ENCODE data around the gene GPRC5B.

GRCh38 chr16:19859603-19860002, 25.0 kb downstream of the GPRC5B start:
- TF ChIP-seq, protein P1, sequence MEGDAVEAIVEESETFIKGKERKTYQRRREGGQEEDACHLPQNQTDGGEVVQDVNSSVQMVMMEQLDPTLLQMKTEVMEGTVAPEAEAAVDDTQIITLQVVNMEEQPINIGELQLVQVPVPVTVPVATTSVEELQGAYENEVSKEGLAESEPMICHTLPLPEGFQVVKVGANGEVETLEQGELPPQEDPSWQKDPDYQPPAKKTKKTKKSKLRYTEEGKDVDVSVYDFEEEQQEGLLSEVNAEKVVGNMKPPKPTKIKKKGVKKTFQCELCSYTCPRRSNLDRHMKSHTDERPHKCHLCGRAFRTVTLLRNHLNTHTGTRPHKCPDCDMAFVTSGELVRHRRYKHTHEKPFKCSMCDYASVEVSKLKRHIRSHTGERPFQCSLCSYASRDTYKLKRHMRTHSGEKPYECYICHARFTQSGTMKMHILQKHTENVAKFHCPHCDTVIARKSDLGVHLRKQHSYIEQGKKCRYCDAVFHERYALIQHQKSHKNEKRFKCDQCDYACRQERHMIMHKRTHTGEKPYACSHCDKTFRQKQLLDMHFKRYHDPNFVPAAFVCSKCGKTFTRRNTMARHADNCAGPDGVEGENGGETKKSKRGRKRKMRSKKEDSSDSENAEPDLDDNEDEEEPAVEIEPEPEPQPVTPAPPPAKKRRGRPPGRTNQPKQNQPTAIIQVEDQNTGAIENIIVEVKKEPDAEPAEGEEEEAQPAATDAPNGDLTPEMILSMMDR (conservative IDR thresholded peaks at IDR 0.05 in 1 of 2, IDR thresholded peaks at IDR 0.05 in 1 of 2; ENCODE audit: low read depth in 1 of 2, low read length in 2 of 2), result no peak
- TF ChIP-seq EZH2 (IDR thresholded peaks at IDR 0.05; ENCODE audit: low read length, missing control alignments), result no peak
